ACC112 (cell line): ENCODE measurements around the gene IGLL5.

Experiments
- H2AFZ ChIP-seq: fragments of 200-600 bp; sonication (generic); one replicate; pipeline ENCODE4 v1.6.0; 2017; ENCODE audit warnings: antibody characterized with exemption, low read length; ENCODE audit not compliant: unreplicated experiment
- H3K27ac ChIP-seq: fragments of 200-600 bp; sonication (generic); 2 replicates; pipeline ENCODE4 v1.5.1; 2014; ENCODE audit warnings: low read depth, mild to moderate bottlenecking, antibody characterized with exemption, low read length, moderate library complexity
- H3K27me3 ChIP-seq: fragments of 200-600 bp; sonication (generic); 2 replicates; pipeline ENCODE4 v1.6.1; 2014; ENCODE audit warnings: mild to moderate bottlenecking, antibody characterized with exemption, low read length, moderate library complexity, mixed read lengths; ENCODE audit not compliant: insufficient read depth
- H3K36me3 ChIP-seq: fragments of 200-600 bp; sonication (generic); 2 replicates; pipeline ENCODE4 v1.6.1; 2016; ENCODE audit warnings: mild to moderate bottlenecking, antibody characterized with exemption, low read length, moderate library complexity, mixed read lengths; ENCODE audit not compliant: insufficient read depth
- H3K4me1 ChIP-seq: fragments of 200-600 bp; sonication (generic); one replicate; pipeline ENCODE4 v1.6.1; 2016; ENCODE audit warnings: low read length, mixed read lengths; ENCODE audit not compliant: insufficient read depth, unreplicated experiment, control insufficient read depth
- H3K4me3 ChIP-seq: fragments of 200-600 bp; sonication (generic); 2 replicates; pipeline ENCODE4 v1.5.1; 2014; ENCODE audit warnings: mild to moderate bottlenecking, low read depth, low read length
- H3K79me2 ChIP-seq: fragments of 200-600 bp; sonication (generic); one replicate; pipeline ENCODE4 v1.6.0; 2016; ENCODE audit warnings: low read length; ENCODE audit not compliant: control insufficient read depth, unreplicated experiment, insufficient read depth

The IGLL5 gene

DNA sequence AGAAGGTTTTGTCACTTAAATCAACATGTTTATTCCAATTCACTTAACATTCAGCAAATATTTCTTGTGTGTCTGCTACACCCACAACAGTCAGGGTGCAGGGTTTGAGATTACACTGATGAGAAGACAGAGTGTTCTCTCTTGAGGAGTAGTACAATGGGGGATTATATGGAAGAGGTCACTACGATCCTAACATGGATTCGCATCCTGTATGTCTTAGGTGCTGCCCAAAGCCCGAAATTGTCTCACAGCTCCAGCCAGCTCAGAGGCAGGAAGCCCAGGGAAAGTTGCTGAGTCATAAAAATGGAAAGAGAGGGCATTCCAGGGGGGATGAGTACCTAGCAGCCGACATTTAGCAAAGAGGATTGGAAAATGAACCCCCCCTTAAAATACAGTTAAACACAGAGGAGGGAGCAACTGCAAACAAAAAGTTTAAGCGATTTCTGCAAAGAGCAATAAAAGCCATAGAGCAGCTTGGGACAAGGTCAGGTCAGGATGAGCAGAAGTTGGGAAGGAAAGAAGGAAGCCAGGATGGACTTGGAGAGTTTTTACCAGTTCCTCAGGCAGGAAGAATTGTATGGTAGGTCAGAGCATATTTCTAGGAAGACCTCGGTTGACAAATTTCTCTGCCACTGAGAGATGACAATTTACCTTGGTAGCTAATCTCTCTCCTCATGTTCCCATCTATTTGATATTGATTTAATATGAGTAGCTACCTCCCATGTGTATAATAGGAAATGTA lies 49.5 kb downstream of the IGLL5 start:
- Histone ChIP-seq H2AFZ (no peak overlapping the region), H3K36me3 (no peaks in the 10 kb centered on the region), H3K79me2 (no peaks in the 10 kb centered on the region), H3K27ac (no peak overlapping the region), H3K4me3 (no peak overlapping the region), H3K4me1 (no peaks in the 10 kb centered on the region), H3K27me3 (no peaks in the 10 kb centered on the region)

GRCh38 chr22:22937894-22938480 lies 50.4 kb downstream of the IGLL5 start:
- H3K79me2 ChIP-seq, result no peaks in the 10 kb centered on the region
- H3K4me3 ChIP-seq, result no peak overlapping the region

DNA sequence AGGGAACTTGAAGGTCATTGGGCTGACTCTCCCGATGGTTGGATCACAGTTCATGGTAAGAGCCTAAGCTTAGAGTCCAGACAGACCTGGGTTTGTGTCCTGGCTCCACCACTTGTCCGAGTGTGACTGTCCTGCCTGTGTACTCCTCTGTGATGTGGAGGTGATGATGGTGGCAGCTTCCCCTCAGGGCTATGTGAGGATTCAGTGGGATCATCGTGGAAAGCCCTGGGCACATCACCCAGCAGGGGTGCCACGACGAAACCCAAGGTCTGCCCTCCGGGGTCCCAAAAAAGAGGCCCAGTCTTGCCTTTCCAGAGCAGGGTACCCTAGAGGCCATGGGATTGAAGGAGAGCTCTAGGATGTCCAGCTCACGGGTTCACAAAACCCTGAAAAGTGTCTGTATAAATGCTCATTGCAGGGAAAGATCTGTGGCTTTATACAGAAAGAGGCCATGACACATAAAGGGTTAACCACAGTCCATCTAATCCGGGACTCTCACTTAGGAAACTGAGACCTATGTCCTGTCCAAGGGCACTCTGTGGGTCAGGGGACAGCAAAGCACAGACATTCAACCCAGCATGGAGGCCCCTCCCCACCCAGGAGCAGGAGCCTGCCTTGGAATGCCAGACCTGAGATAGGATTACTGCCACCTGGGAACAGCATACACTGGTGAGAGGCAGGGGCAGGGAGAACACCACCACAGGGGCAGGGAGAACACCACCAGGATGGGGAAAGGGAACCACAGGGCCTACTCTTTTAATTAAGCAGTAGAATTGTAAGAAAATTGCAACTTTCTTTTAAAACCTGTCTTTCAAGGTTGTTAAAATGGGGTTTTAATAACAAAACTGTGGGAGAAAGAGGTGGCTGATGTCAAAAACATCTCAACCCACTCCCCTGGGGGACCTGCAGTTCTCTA lies 51.3 kb downstream of the IGLL5 start:
- Histone ChIP-seq H2AFZ (no peak overlapping the region), H3K27ac (no peak overlapping the region), H3K27me3 (no peaks in the 10 kb centered on the region)

More at GRCh38 chr22:22937894-22938480, 50.4 kb downstream of the IGLL5 start:
- H3K27me3 ChIP-seq, result no peaks in the 10 kb centered on the region
- H2AFZ ChIP-seq, result no peak overlapping the region
- H3K4me1 ChIP-seq, result no peaks in the 10 kb centered on the region
- no peaks in the 10 kb centered on the region for H3K36me3 ChIP-seq
- no peak overlapping the region for H3K27ac ChIP-seq

DNA sequence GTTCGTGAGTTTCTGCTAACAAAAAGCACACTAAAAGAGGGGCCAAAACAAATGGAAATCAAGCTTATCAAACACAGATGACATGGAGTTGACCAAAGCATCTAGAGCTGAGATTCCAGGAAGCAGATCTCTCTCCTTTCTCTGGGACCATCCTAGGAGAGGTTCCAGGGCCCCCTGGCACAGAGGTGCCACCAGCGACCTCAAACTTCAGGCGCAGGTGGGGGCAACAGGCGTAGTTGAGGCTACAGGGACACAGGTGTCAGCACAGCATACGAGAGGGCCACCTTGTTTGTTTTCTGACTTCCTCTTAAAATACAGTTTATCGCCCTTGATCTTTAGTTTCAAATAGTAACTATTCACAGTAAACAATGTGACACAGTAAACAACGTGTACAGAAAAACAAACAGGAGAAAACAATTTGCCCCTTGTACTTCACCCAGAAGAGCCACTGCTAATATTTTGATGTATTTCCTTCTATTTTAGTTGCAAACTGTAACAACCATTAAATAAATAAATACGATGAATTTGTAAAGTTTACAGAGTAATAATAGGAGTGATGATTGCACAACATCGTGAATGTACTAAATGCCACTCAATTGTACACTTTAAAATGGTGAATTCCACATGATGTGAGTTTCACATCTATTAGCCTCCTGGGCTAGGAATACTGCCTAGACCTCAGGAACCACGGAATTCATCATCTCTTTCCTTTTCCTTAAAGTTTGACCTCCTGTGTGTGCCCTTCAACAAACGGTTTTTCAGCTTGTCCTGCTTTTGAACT lies 52.2 kb downstream of the IGLL5 start:
- Histone ChIP-seq H3K27ac (no peak overlapping the region), H2AFZ (no peak overlapping the region), H3K4me1 (no peaks in the 10 kb centered on the region), H3K4me3 (no peak overlapping the region), H3K27me3 (no peaks in the 10 kb centered on the region), H3K79me2 (no peaks in the 10 kb centered on the region), H3K36me3 (no peaks in the 10 kb centered on the region)

More for the DNA sequence above, 51.3 kb downstream of the IGLL5 start:
- H3K4me1 ChIP-seq, result no peaks in the 10 kb centered on the region
- no peak overlapping the region for H3K4me3 ChIP-seq
- H3K79me2 ChIP-seq, result no peaks in the 10 kb centered on the region
- no peaks in the 10 kb centered on the region for H3K36me3 ChIP-seq

DNA sequence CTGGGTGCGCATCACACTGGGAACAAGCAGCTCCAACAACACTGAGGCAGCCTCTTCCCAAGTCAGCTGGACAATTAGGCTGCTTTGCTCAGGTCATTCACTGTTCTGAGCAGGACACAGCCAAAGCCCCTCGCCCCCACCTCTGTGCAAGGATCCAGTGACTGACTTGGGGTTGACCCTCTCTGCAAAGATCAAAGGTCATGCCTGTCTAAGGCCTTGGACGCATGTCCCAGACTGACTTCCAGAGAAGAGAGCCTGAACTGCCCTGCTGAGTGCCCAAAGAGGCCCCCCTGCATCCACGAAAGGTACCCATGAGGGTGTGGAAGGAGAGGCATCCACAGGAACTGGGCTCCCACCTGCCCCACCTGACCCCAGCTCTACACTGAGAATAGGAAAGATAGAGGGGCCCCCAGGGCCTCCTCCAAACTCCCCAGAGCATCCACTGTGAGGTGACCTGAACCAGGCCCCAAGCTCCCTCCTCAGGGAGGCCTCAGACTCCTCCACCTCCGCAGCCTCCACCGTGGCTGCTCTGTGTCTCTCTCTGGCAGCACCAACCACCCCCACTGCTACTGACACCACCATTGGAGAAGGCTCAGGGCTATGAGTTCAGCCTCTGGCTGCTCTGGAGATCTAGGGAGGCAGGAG lies 53.5 kb downstream of the IGLL5 start:
- no peaks in the 10 kb centered on the region for H3K27me3 ChIP-seq
- H3K36me3 ChIP-seq, result no peaks in the 10 kb centered on the region
- H2AFZ ChIP-seq, result no peak overlapping the region
- no peak overlapping the region for H3K27ac ChIP-seq
- no peaks in the 10 kb centered on the region for H3K4me1 ChIP-seq
- no peaks in the 10 kb centered on the region for H3K79me2 ChIP-seq
- H3K4me3 ChIP-seq, result no peak overlapping the region

- Histone ChIP-seq H3K36me3 (no peaks in the 10 kb centered on the region), H3K27me3 (no peaks in the 10 kb centered on the region), H3K79me2 (no peaks in the 10 kb centered on the region), H2AFZ (no peak overlapping the region), H3K4me1 (no peaks in the 10 kb centered on the region), H3K4me3 (no peak overlapping the region), H3K27ac (no peak overlapping the region)
These were observed 54.4 kb downstream of the IGLL5 start for GRCh38 chr22:22941831-22942510.

- Histone ChIP-seq H3K4me3 (no peak overlapping the region), H3K79me2 (no peaks in the 10 kb centered on the region), H3K4me1 (no peaks in the 10 kb centered on the region), H2AFZ (no peak overlapping the region), H3K27me3 (no peaks in the 10 kb centered on the region), H3K27ac (no peak overlapping the region), H3K36me3 (no peaks in the 10 kb centered on the region)
These were observed 55.1 kb downstream of the IGLL5 start for GRCh38 chr22:22942511-22943329.

DNA sequence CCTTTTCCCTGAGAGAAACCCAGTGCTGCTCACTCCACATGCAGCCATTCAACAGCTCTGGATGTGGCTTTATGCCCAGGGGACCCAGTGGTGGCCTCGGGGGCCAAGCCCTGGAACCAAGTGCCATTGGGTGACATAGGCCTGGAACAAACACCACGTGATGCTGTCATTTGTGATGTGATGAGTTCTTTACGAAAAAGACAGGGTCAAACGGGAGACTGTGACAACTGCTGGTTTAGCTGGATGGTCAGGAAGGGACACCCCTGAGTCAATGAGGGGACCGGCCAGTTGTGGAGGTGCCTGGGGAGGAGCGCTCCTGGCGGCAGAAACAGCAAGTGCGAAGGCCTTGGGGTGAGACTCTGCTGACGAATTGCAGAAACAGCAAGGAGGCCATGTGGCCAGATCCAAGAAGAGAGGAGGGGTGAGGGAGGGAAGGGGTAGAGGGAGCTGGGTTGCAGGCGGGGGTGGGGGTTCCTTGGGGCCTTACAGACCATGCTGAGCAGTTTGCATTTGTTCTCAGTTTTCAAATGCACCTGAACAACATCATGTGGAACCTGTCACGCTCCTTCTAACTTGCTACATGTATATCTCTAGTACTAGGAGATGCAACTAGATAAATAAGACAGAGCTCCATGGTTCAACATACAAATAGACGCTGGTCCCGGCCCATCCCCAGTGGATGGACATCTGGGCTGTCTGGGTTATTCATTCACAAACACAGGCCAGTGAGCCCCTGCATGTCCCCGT lies 56.1 kb downstream of the IGLL5 start:
- no peaks in the 10 kb centered on the region for H3K36me3 ChIP-seq
- no peak overlapping the region for H2AFZ ChIP-seq
- no peaks in the 10 kb centered on the region for H3K4me1 ChIP-seq
- no peak overlapping the region for H3K4me3 ChIP-seq
- no peak overlapping the region for H3K27ac ChIP-seq
- H3K27me3 ChIP-seq, result no peaks in the 10 kb centered on the region
- no peaks in the 10 kb centered on the region for H3K79me2 ChIP-seq
